Uterus (tissue), 2 donors: Measurements from ENCODE around the gene MMP17.

Source experiments
- CTCF ChIP-seq, 4 experiments: fragments of 200-600 bp in 2 of 4; fragments of 450-650 bp in 2 of 4; sonication (generic) in 2 of 4; IDR thresholded peaks; one replicate each; pipeline ENCODE4 v1.5.1; 2016 to 2019; ENCODE audit warnings: antibody characterized with exemption in 4 of 4, mild to moderate bottlenecking in 2 of 4, moderate library complexity in 1 of 4
- POLR2A ChIP-seq, 2 donors: fragments of 450-650 bp; IDR thresholded peaks; one replicate each; pipeline ENCODE4 v1.6.1; 2016; ENCODE audit warnings: antibody characterized with exemption in 2 of 2, mild to moderate bottlenecking in 1 of 2, moderate library complexity in 1 of 2

- TF ChIP-seq CTCF (IDR thresholded peaks at IDR 0.05), result no peak
- no peak for TF ChIP-seq POLR2A (IDR thresholded peaks at IDR 0.05)
These were observed at the start of gene MMP17 for GRCh38 chr12:131827961-131828534.
